GM21360 (cell line): ENCODE results near the gene FAM163B.

ENCODE experiments used
- ATAC-seq: cut with Tn5 transposase; IDR thresholded peaks from one replicate; pipeline ENCODE4 v1.9.1; 2021; ENCODE audit warnings: mild to moderate bottlenecking, moderate library complexity; ENCODE audit not compliant: unreplicated experiment

The FAM163B gene

DNA sequence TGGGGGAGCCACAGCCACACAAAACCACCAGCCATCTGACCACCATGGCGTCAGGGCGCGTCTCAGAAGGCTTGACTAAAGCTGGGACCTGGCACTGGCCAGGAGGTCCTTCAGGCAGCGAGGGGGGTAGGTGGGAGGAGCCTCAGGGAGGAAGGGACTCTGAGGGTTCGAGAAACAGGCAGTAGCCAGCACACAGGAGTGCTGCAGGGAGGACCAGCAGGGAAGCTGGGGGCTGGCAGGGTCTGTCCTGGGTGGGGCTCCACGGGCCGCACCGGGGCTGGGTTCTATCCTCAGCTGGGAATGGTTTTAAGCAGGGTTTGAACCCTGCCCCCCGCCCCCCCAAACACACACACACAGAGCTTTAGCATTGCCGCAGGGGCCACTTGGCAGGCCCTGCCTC is 7.4 kb downstream of the FAM163B start:
- ATAC-seq: no peak

GRCh38 chr9:133600739-133601138 is 8.4 kb downstream of the FAM163B start:
- ATAC-seq: no peak

DNA sequence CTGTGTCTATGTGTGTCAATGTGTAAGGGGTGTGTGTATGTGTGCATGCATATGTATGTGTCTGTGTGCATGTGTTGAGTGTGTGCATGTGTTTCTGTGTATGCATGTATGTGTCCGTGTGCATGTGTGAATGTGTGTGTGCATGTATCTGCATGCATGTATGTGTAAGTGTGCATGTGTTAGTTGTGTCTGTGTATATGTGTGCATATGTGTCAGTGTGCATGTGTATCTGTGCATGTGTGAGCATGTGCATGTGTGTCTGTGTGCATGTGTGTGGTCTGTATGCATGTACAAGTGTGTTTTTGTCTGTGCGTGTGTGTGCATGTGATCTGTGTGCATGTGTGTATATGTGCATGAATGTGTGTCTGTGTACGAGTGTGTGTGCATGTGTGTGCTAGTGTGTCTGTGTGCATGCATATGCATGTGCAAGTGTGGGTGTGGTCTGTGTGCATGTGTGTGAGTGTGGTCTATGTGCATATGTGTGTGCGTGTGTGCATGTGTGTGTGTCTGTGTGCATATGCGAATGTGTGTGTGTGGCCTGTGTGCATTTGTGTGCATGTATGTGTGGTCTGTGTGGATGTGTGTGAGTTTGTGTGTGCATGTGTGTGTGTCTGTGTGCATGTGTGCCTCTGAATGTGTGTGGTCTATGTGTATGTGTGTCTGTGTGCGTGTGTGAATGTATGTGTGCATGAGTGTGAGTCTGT is 9.6 kb downstream of the FAM163B start:
- ATAC-seq: no peak

DNA sequence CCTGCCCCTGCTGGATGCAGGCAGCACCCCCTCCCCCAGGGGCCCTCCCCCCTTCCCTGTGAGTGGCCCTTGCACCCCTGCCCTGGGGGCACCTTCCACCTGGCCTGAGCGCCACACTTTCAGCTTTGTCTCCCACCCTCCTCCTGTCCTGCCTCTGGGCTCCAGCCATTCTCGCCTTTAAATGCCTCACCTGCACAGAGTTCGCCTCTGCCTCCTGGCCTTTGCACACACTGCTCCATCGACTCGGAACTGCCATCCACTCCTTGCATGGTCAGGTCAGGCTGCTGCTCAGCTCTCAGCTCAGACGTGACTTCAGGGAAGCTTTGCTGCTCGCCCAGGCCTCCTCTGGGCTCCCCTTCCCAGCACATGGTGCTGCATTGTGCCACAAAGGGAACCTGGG is 10.2 kb downstream of the FAM163B start:
- ATAC-seq: no peak

DNA sequence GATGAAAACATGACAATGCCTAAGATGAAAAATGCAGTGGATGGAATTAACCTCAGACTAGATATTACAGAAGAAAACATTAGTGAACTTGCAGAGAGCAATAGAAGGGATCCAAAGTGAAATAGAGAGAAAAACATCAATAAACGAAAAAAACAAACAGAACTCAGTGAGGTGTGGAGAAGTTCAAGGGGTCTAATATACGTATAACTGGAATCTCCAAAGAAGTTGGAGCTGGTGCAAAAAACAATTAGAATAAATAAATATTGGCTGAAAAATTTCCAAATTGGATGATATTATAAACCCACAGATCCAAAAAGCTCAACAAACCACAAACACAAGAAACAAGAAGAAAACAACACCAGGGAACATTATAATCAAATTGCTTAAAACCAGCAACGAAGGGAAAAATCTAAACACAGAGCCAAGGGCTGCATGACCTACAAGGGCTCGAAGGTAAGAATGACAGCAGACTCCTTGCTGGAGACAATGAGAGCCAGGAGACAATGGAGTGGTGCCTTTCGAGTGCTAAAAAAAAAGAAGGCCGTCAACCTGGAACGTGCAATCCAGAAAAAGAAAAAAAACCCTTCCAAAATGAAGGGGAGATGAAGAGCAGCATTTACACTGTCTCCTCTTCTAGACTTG is 11.8 kb downstream of the FAM163B start:
- ATAC-seq: no peak

GRCh38 chr9:133595910-133596309 is 13.3 kb downstream of the FAM163B start:
- no peak for ATAC-seq

GRCh38 chr9:133594310-133594709 is 14.9 kb downstream of the FAM163B start:
- no peak for ATAC-seq

GRCh38 chr9:133593587-133594253 is 15.5 kb downstream of the FAM163B start:
- no peak for ATAC-seq

- ATAC-seq: no peak
These were observed 16.3 kb downstream of the FAM163B start for GRCh38 chr9:133592731-133593409.

GRCh38 chr9:133591985-133592384 is 17.2 kb downstream of the FAM163B start:
- no peak for ATAC-seq

GRCh38 chr9:133591116-133591910 is 17.9 kb downstream of the FAM163B start:
- no peak for ATAC-seq

GRCh38 chr9:133590231-133590855 is 18.8 kb downstream of the FAM163B start:
- ATAC-seq: no peak

DNA sequence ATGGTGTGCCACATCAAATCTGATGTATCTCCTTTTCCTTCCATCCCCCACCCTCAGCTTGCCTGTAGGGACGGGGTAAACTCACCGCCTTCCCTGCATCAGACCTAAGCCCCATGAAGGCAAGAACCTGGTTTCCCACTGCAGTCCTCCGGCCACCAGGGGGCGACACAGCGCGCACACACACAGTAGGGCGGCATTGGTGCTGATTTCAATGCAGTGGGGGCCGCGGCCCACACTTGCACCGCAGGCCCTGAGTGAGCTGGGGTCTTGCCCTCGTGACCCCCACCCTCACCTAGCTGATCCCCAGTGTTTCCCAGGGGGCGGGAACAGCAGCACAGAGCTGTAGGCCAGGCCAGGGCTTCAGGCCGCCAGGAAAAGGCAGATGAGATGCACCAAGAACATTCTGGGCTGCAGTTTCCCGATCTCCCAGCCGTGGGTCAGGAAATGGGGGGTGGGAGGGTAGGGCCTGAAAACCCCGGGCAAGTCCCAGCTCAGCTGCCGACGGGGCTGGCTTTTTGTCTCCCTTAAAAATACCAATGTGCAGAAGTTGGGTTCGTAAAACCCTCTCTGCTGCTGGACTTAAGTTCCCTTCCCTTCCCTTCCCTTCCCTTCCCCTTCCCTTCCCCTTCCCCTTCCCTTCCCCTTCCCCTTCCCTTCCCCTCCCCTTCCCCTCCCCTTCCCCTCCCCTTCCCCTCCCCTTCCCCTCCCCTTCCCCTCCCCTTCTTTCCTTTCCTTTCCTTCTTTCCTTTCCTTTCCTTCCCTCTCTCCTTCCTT is 19.5 kb downstream of the FAM163B start:
- no peak for ATAC-seq

- no peak for ATAC-seq
These were observed 21.7 kb downstream of the FAM163B start for GRCh38 chr9:133587466-133587865.

GRCh38 chr9:133587051-133587450 is 22.1 kb downstream of the FAM163B start:
- ATAC-seq: no peak

GRCh38 chr9:133585481-133586351 is 23.5 kb downstream of the FAM163B start:
- ATAC-seq: no peak

DNA sequence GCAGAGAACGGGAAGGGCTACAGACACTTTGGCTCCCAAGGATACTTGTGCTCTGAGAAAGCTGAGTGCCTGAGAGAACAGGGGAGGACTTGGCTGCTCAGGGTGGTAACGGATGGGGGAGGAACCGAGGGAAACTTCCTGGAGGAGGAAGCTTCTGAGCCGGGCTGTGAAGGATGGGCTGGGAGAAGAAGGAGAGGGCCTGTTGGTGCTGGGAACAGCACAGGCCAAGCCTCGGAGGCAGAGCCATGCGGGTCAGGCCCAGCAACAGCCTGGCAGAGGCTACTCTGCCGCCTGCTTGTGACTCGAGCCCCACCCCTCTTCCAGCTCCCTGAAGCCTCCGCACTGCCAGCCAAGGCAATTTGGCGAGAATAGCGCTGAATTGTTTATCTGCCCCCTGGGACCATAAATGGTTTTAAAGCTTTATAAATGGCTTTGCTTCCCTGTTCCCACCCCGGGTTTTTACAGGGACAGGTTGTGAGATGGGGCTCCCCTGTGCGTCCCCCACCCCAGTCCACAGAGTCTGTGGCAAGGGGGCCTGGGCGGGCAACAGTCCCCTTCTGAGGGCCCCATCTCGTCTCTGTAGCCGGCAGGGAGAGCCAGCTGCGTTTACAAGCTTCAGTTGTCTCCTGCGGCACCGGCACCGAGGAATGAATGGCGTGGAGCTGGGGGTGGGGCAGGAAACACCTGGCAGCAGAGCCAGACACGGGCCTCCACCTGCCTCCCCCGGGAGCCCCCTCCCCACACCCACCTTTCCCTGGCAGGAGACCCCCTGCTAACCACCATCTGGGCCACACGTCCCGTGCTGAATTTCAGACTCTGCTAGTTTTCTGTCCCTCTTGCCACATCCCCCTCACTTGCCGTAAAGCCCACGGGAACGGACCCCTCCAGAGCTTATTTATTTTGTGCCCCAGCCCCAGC is 24.4 kb downstream of the FAM163B start:
- no peak for ATAC-seq

- ATAC-seq: no peak
These were observed 25.0 kb downstream of the FAM163B start for GRCh38 chr9:133584167-133584558.
